ENCODE measurements around the gene RBP5.

Gene RBP5

GRCh38 chr12:7128681-7129286 is at the start of gene RBP5:
TSS of gene RBP5 (minus strand) at chr12:7128889. CDS start at chr12:7128775, 114 bp downstream.
- no peak for DNase-seq

GRCh38 chr12:7178481-7178880 is 49.8 kb upstream of the RBP5 start:
- DNase-seq: no peak

- DNase-seq: no peak
Measured at GRCh38 chr12:7176595-7176994, 47.9 kb upstream of the RBP5 start.

GRCh38 chr12:7175493-7175892 is 46.8 kb upstream of the RBP5 start:
- DNase-seq: no peak

GRCh38 chr12:7171854-7172253 is 43.2 kb upstream of the RBP5 start:
- DNase-seq: no peak

GRCh38 chr12:7169951-7170350 is 41.3 kb upstream of the RBP5 start:
- no peak for DNase-seq

- peak; percentile 33 for DNase-seq
Measured at GRCh38 chr12:7162691-7163114, 34.0 kb upstream of the RBP5 start.

GRCh38 chr12:7161811-7162210 is 33.1 kb upstream of the RBP5 start:
- no peak for DNase-seq

- no peak for DNase-seq
Measured at GRCh38 chr12:7161327-7161726, 32.6 kb upstream of the RBP5 start.

GRCh38 chr12:7160183-7160582 is 31.5 kb upstream of the RBP5 start:
- no peak for DNase-seq

GRCh38 chr12:7158781-7159609 is 30.3 kb upstream of the RBP5 start:
- no peak for DNase-seq

- no peak for DNase-seq
Measured at GRCh38 chr12:7157391-7157790, 28.7 kb upstream of the RBP5 start.

GRCh38 chr12:7156259-7157197 is 27.8 kb upstream of the RBP5 start:
- DNase-seq: no peak

GRCh38 chr12:7155471-7156034 is 26.9 kb upstream of the RBP5 start:
- no peak for DNase-seq

- DNase-seq: no peak
Measured at GRCh38 chr12:7154901-7155470, 26.3 kb upstream of the RBP5 start.

- DNase-seq: no peak
Measured at GRCh38 chr12:7154042-7154441, 25.4 kb upstream of the RBP5 start.

GRCh38 chr12:7152818-7153217 is 24.1 kb upstream of the RBP5 start:
- no peak for DNase-seq

- DNase-seq: no peak
Measured at GRCh38 chr12:7151532-7151931, 22.8 kb upstream of the RBP5 start.

GRCh38 chr12:7150841-7151240 is 22.2 kb upstream of the RBP5 start:
- DNase-seq: no peak

- DNase-seq: no peak
Measured at GRCh38 chr12:7150356-7150755, 21.7 kb upstream of the RBP5 start.

GRCh38 chr12:7146906-7147305 is 18.2 kb upstream of the RBP5 start:
- no peak for DNase-seq

GRCh38 chr12:7146228-7146627 is 17.5 kb upstream of the RBP5 start:
- DNase-seq: no peak

- DNase-seq: no peak
Measured at GRCh38 chr12:7145671-7146070, 17.0 kb upstream of the RBP5 start.

Measured in hematopoietic multipotent progenitor cell treated with erythropoietin and hydrocortisone succinate and interleukin-3 and kit ligand, for 8 days (in vitro differentiated cells).